Duodenal mucosa (tissue), 2 donors: Measurements from ENCODE around the gene KRTAP4-11.
"Not testable (repeated sequence)": the region's sequence is repeated elsewhere in the genome, so short reads cannot be mapped to it uniquely, and the experiment has no call there.

Source experiments
- H3K27ac ChIP-seq: one replicate; pipeline ENCODE4 v1.7.0; 2013; ENCODE audit warnings: low read depth, low read length
- H3K27me3 ChIP-seq, 2 donors: one replicate each; pipeline ENCODE4 v1.7.0; 2013; ENCODE audit warnings: low read length in 2 of 2, control low read depth in 1 of 2; ENCODE audit not compliant: insufficient read depth in 2 of 2, control insufficient read depth in 1 of 2
- H3K36me3 ChIP-seq, 2 donors: one replicate each; pipeline ENCODE4 v1.7.0; 2013; ENCODE audit warnings: low read length in 2 of 2, control low read depth in 1 of 2; ENCODE audit not compliant: insufficient read depth in 2 of 2, control insufficient read depth in 1 of 2
- H3K4me1 ChIP-seq, 2 donors: one replicate each; pipeline ENCODE4 v1.7.0; 2013; ENCODE audit warnings: low read length in 2 of 2, control low read depth in 1 of 2; ENCODE audit not compliant: insufficient read depth in 2 of 2, control insufficient read depth in 1 of 2
- H3K4me3 ChIP-seq, 2 donors: one replicate each; pipeline ENCODE4 v1.7.0; 2013; ENCODE audit warnings: low read length in 2 of 2, low read depth in 1 of 2
- H3K9ac ChIP-seq, 2 donors: one replicate each; pipeline ENCODE4 v1.7.0; 2013; ENCODE audit warnings: low read length in 2 of 2, low read depth in 1 of 2
- H3K9me3 ChIP-seq, 2 donors: one replicate each; pipeline ENCODE4 v1.7.0; 2013; ENCODE audit warnings: low read length in 2 of 2, control low read depth in 1 of 2; ENCODE audit not compliant: control insufficient read depth in 1 of 2

The KRTAP4-11 gene

GRCh38 chr17:41125064-41125463 is 6.9 kb upstream of the KRTAP4-11 start:
- H3K27ac ChIP-seq = no peak overlapping the region
- no peaks in the 10 kb centered on the region for H3K27me3 ChIP-seq
- no peaks in the 10 kb centered on the region for H3K9me3 ChIP-seq
- H3K36me3 ChIP-seq = no peaks in the 10 kb centered on the region
- no peak overlapping the region for H3K9ac ChIP-seq
- no peak overlapping the region for H3K4me3 ChIP-seq
- no peaks in the 10 kb centered on the region for H3K4me1 ChIP-seq

DNA sequence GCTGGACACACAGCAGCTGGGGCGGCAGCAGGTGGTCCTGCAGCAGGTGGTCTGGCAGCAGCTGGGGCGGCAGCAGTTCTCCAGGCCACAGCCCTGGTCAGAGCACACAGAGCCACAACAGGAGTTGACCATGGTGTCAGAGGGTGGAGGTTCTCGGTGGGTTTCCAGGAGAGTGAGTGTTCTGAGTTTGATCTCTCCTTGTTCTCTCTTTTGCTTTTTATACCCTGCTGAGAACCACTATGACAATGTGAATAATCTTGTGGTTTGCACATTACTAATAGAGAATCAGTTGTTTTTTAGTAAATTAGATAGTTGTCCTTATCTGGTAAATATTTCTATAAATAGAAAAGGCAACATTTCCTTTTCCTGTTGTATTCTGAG is 5.8 kb upstream of the KRTAP4-11 start, which contains the start of gene KRTAP4-12:
Gene KRTAP4-12 (minus strand): TSS at position 192 of the 381 bp plus-strand sequence. CDS start 60 bp downstream, at position 132.
- H3K27me3 ChIP-seq = not testable (repeated sequence)

GRCh38 chr17:41123292-41123990 is 5.3 kb upstream of the KRTAP4-11 start:
- H3K27ac ChIP-seq, H3K9ac ChIP-seq, H3K4me3 ChIP-seq, H3K4me1 ChIP-seq, H3K9me3 ChIP-seq, H3K27me3 ChIP-seq, H3K36me3 ChIP-seq: not testable (repeated sequence)

More for the DNA sequence above, 5.8 kb upstream of the KRTAP4-11 start, which contains the start of gene KRTAP4-12:
- H3K9me3 ChIP-seq, H3K36me3 ChIP-seq, H3K27ac ChIP-seq, H3K4me1 ChIP-seq, H3K9ac ChIP-seq, H3K4me3 ChIP-seq: not testable (repeated sequence)

- Histone ChIP-seq H3K9ac (no peak overlapping the region), H3K36me3 (no peaks in the 10 kb centered on the region), H3K27me3 (no peaks in the 10 kb centered on the region), H3K4me3 (no peak overlapping the region), H3K9me3 (no peaks in the 10 kb centered on the region), H3K4me1 (no peaks in the 10 kb centered on the region), H3K27ac (no peak overlapping the region)
These were observed 3.6 kb upstream of the KRTAP4-11 start for GRCh38 chr17:41121742-41122141.

DNA sequence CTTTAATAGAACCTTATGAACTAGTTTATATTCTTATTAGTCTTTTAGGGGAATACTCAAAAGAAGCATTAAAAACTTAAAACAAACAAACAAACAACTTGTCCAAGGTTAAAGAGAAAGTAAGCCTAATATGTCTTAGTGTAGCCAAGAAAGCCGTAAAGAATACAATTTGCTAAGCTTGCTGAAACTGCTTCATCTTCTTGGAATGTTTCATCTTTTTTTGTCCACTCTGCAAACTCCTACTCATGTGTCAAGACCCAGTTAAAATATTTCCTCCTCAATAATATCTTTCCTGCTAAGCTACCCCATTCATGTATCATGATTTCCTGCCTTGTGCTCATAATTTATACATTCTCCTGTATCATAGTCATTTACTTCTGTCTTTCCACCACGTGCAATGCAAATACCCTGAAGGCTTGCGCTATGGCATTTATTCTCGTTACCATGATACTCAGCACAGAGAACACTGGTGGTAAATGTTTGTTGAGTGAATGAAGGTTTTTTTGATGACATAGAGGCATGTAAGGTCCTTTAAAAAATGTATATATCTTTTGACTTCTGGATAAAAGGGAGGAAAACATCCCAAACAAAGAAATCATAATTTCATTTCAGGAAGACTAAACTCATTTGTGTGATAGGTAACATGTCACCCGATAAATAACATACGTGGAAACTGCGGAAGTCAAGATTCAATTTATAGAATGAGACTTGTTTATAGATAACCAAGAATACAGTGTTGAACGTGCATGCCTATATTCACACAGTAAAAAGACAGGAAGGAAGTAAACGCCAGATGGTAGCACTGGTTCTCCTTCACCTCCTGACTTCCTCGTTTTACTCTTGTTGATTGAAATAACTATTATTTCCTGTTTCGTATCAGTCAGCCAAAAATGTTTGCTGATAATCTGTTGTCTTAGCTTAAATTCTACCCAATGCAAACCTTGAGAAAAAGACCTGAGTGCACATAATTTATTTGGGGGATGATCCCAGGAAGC is 1.8 kb upstream of the KRTAP4-11 start:
- H3K27me3 ChIP-seq, H3K4me3 ChIP-seq, H3K9me3 ChIP-seq, H3K36me3 ChIP-seq, H3K9ac ChIP-seq, H3K27ac ChIP-seq, H3K4me1 ChIP-seq: not testable (repeated sequence)

DNA sequence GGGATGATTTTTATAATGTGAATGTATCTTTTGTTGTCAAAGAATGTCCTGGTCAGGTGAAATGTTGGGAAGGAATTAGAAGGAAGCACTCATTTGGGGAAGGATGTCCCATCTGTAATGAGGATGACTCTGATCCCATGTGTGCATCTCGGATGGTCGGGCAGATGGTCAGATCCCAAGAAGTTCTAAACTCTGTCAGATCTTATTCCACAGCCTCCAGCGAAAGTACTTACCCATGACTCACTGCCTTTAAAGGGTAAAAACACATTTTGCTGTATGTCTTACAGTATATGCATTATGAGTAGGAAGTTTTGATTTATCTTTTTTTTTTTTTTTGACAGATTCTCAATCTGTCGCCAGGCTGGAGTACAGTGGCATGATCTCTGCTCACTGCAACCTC is 548 bp upstream of the KRTAP4-11 start:
- H3K27ac ChIP-seq = no peak overlapping the region
- no peak overlapping the region for H3K4me3 ChIP-seq
- H3K4me1 ChIP-seq = no peaks in the 10 kb centered on the region
- no peaks in the 10 kb centered on the region for H3K36me3 ChIP-seq
- H3K9ac ChIP-seq = no peak overlapping the region
- H3K27me3 ChIP-seq = peaks cover 0 to 8% of the 10 kb centered on the region in 2 donors
- no peaks in the 10 kb centered on the region for H3K9me3 ChIP-seq

DNA sequence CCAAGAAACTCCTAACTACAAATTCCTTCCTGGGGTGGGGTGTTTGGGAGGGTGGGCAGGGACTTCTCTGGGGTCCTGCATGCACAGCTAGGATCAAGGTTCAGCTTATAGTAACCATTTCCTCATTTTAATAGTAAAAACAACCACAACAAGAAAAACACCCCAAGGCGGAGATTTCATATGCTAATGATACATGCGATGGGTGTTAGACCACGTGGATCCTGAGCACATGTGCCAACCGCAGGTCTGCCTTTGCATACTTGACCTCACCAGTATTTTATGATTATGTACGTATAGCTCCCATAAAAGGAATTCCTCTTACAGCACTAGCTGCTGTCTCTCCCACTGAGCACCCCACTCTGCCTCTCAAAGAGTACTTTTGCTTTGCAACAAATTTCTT is 1.9 kb downstream of the KRTAP4-11 start:
- Histone ChIP-seq H3K4me1 (no peaks in the 10 kb centered on the region), H3K36me3 (no peaks in the 10 kb centered on the region), H3K27me3 (peaks cover 0 to 8% of the 10 kb centered on the region in 2 donors), H3K27ac (no peak overlapping the region), H3K4me3 (no peak overlapping the region), H3K9me3 (no peaks in the 10 kb centered on the region), H3K9ac (no peak overlapping the region)

DNA sequence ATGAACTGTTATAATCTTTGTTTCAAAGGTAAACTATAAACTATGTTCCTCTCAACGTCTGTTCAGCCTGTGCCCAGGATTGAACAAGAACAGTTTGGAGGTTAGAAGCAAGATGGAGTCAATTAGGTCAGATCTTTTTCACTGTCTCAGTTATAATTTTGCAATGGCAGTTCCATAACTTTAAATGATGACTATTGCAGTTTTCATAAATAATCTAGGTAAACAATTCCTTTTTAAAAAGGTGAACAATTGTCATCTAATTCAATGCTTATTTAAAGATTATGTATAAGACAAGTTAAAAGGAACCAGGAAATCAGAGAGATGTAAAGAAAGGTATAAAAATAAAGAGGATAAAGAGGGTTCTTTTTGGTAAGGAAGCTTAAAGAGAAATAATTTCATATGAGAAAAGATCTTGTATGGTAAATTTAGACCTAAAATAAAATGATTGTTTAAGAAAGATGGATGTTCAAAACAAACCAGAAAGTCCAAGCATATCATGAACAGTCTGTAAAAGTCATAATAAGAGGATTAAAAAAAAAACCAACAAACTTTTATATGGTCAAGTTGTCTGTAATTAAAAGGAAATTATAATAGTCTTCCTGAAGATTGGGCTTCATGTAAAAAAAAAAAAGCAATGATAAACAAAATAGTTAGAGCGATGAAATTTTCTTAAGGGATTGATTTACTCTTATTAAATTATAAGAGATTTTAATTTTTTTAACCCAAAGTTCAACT is 6.9 kb downstream of the KRTAP4-11 start:
- H3K4me3 ChIP-seq = no peak overlapping the region
- H3K27me3 ChIP-seq = peaks cover 0 to 8% of the 10 kb centered on the region in 2 donors
- no peaks in the 10 kb centered on the region for H3K9me3 ChIP-seq
- no peak overlapping the region for H3K27ac ChIP-seq
- no peak overlapping the region for H3K9ac ChIP-seq
- H3K36me3 ChIP-seq = no peaks in the 10 kb centered on the region
- no peaks in the 10 kb centered on the region for H3K4me1 ChIP-seq

GRCh38 chr17:41108728-41109386 is 9.3 kb downstream of the KRTAP4-11 start:
- not testable (repeated sequence) for H3K4me3 ChIP-seq, H3K36me3 ChIP-seq, H3K4me1 ChIP-seq, H3K27me3 ChIP-seq, H3K27ac ChIP-seq, H3K9ac ChIP-seq, H3K9me3 ChIP-seq
